Colonic mucosa (tissue), 4 donors: ENCODE measurements around the gene MT1G. TPM values are rescaled to one million over a fixed set of nuclear protein-coding genes. Genes with fewer than 3 reads are reported as not detected.
A peak's percentile ranks its signal among the peaks of the same experiment; 100 is the strongest.

Experiments
- DNase-seq: peaks from one replicate; pipeline ENCODE4 v3.0.0-alpha.2; 2020
- H3K27ac ChIP-seq: fragments of 200-600 bp; one replicate; pipeline ENCODE4 v1.8.0; 2021
- H3K27me3 ChIP-seq: fragments of 200-600 bp; one replicate; pipeline ENCODE4 v1.8.0; 2021
- H3K36me3 ChIP-seq: fragments of 200-600 bp; one replicate; pipeline ENCODE4 v1.8.0; 2021
- H3K4me1 ChIP-seq: fragments of 200-600 bp; one replicate; pipeline ENCODE4 v1.8.0; 2021; ENCODE audit warnings: mild to moderate bottlenecking
- H3K4me3 ChIP-seq: fragments of 200-600 bp; one replicate; pipeline ENCODE4 v1.8.0; 2021
- H3K9ac ChIP-seq, 2 donors: one replicate each; pipeline ENCODE4 v1.7.0; 2013; ENCODE audit warnings: control low read depth in 2 of 2, low read depth in 2 of 2, low read length in 2 of 2
- H3K9me3 ChIP-seq: fragments of 200-600 bp; one replicate; pipeline ENCODE4 v1.8.0; 2021
- CTCF ChIP-seq: fragments of 200-600 bp; IDR thresholded peaks from one replicate; pipeline ENCODE4 v1.8.0; 2022; ENCODE audit warnings: antibody characterized with exemption, mild to moderate bottlenecking
- intact Hi-C: fragments of 100-400 bp; cut with DNase I; formaldehyde crosslinking; loops from one replicate; pipeline ENCODE4 v1.14.1; 2022
- total RNA-seq, 2 donors: library from RNA; stranded (reverse); fragmentation: NEBNext Ultra II Directional in 1 of 2; extraction: Animal tissue kit (Norgen Biotek cat#: 25700) in 1 of 2; gene quantifications; one replicate each; pipeline ENCODE4 v1.2.1, GENCODE V29; 2021
- donor health status: healthy.
- donor health status: DM: no; HTN: no; CAD: no.
- donor health status: DM: no; HTN: no; CAD: no.

Gene MT1G
- total RNA-seq, 2 donors from 2014 or later: 243 to 995 TPM

- Histone ChIP-seq H3K36me3 (no peaks in the 10 kb centered on the region), H3K27ac (no peak within 1 kb of the TSS), H3K4me3 (no peak within 1 kb of the TSS), H3K4me1 (no peaks in the 10 kb centered on the region), H3K9me3 (no peaks in the 10 kb centered on the region), H3K9ac (no peak within 1 kb of the TSS), H3K27me3 (no peaks in the 10 kb centered on the region)
- TF ChIP-seq CTCF: no peak
- intact Hi-C loops: no loop called here
- no peak for DNase-seq
Measured at GRCh38 chr16:56651586-56651985, 16.3 kb downstream of the MT1G start, which contains the start of gene MT1B. MT1B (plus strand) TSS chr16:56651886; CDS start chr16:56651954, 68 bp downstream.

GRCh38 chr16:56649820-56650219, 18.0 kb downstream of the MT1G start:
- Histone ChIP-seq H3K27ac (no peak overlapping the region), H3K9ac (no peak overlapping the region), H3K27me3 (no peaks in the 10 kb centered on the region), H3K4me1 (no peaks in the 10 kb centered on the region), H3K36me3 (no peaks in the 10 kb centered on the region), H3K4me3 (no peak overlapping the region), H3K9me3 (no peaks in the 10 kb centered on the region)
- no peak for DNase-seq
- no peak for TF ChIP-seq CTCF
- intact Hi-C loops: no loop called here

GRCh38 chr16:56649271-56649670, 18.6 kb downstream of the MT1G start:
- DNase-seq: no peak
- H3K4me1 ChIP-seq: no peaks in the 10 kb centered on the region
- H3K27me3 ChIP-seq: no peaks in the 10 kb centered on the region
- TF ChIP-seq CTCF: no peak
- no peak overlapping the region for H3K27ac ChIP-seq
- H3K9me3 ChIP-seq: no peaks in the 10 kb centered on the region
- no peak overlapping the region for H3K9ac ChIP-seq
- intact Hi-C loops: no loop called here
- H3K36me3 ChIP-seq: no peaks in the 10 kb centered on the region
- H3K4me3 ChIP-seq: no peak overlapping the region

- H3K36me3 ChIP-seq: no peaks in the 10 kb centered on the region
- peak; percentile 77 for DNase-seq
- H3K9me3 ChIP-seq: no peaks in the 10 kb centered on the region
- no peaks in the 10 kb centered on the region for H3K27me3 ChIP-seq
- H3K4me1 ChIP-seq: no peaks in the 10 kb centered on the region
- TF ChIP-seq CTCF: no peak
- H3K27ac ChIP-seq: no peak overlapping the region
- peak overlapping the region in 1 of 2 donors; percentile 28 for H3K9ac ChIP-seq
- intact Hi-C loops: no loop called here
- H3K4me3 ChIP-seq: no peak overlapping the region
Measured at GRCh38 chr16:56647641-56648431, 20.0 kb downstream of the MT1G start.

DNA sequence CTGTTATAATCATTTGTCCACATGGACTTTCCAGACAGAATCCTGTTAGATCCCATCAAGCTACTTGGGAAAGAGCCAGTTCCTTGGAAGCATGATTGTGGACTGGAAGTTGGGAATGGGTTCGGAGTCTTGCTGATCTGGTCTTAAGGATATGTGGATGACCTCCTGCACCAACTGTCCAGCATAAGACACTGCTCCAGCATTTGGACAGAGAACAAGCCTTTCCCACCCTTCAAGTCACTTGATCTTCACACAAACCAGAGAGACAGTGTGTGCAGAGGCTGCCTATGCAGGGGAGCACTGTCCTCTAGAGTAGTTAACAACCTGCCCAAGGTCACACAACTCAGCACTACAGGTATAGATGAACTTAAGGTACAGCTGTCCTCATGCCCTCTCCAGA, 22.0 kb downstream of the MT1G start:
- H3K36me3 ChIP-seq: no peaks in the 10 kb centered on the region
- intact Hi-C loops: no loop called here
- no peak overlapping the region for H3K9ac ChIP-seq
- no peaks in the 10 kb centered on the region for H3K4me1 ChIP-seq
- H3K9me3 ChIP-seq: no peaks in the 10 kb centered on the region
- H3K4me3 ChIP-seq: no peak overlapping the region
- DNase-seq: no peak
- H3K27ac ChIP-seq: no peak overlapping the region
- no peak for TF ChIP-seq CTCF
- no peaks in the 10 kb centered on the region for H3K27me3 ChIP-seq
